GM18858 (cell line): ENCODE results near the gene GTF2B.
"Not testable (repeated sequence)": the region's sequence is repeated elsewhere in the genome, so short reads cannot be mapped to it uniquely, and the experiment has no call there.

Source experiments
- ATAC-seq: cut with Tn5 transposase; IDR thresholded peaks from one replicate; pipeline ENCODE4 v1.9.1; 2021; ENCODE audit not compliant: unreplicated experiment

Gene GTF2B

GRCh38 chr1:88885933-88886332, 5.4 kb downstream of the GTF2B start:
- no peak for ATAC-seq

- no peak for ATAC-seq
These were observed 8.2 kb downstream of the GTF2B start for GRCh38 chr1:88883156-88883555.

GRCh38 chr1:88880717-88881116, 10.7 kb downstream of the GTF2B start:
- ATAC-seq, result not testable (repeated sequence)

GRCh38 chr1:88878731-88879130, 12.6 kb downstream of the GTF2B start:
- ATAC-seq, result no peak

GRCh38 chr1:88877911-88878310, 13.5 kb downstream of the GTF2B start:
- no peak for ATAC-seq

GRCh38 chr1:88877382-88877825, 14.0 kb downstream of the GTF2B start:
- no peak for ATAC-seq

GRCh38 chr1:88876573-88877365, 14.6 kb downstream of the GTF2B start:
- ATAC-seq, result no peak

GRCh38 chr1:88875595-88875994, 15.8 kb downstream of the GTF2B start:
- no peak for ATAC-seq

GRCh38 chr1:88873737-88874349, 17.5 kb downstream of the GTF2B start:
- no peak for ATAC-seq

GRCh38 chr1:88869644-88870043, 21.7 kb downstream of the GTF2B start:
- ATAC-seq, result not testable (repeated sequence)

- no peak for ATAC-seq
These were observed 23.4 kb downstream of the GTF2B start for GRCh38 chr1:88867743-88868521.

- ATAC-seq, result no peak
These were observed 39.9 kb downstream of the GTF2B start for GRCh38 chr1:88851303-88852063.

GRCh38 chr1:88847643-88848042, 43.7 kb downstream of the GTF2B start:
- no peak for ATAC-seq

GRCh38 chr1:88825721-88826120, 65.6 kb downstream of the GTF2B start:
- no peak for ATAC-seq

GRCh38 chr1:88819642-88820041, 71.7 kb downstream of the GTF2B start:
- ATAC-seq, result not testable (repeated sequence)

GRCh38 chr1:88813471-88813870, 77.9 kb downstream of the GTF2B start:
- ATAC-seq, result no peak

- ATAC-seq, result no peak
These were observed 79.0 kb downstream of the GTF2B start for GRCh38 chr1:88812366-88812765.

- ATAC-seq, result no peak
These were observed 87.9 kb downstream of the GTF2B start for GRCh38 chr1:88803444-88803843.

GRCh38 chr1:88802950-88803349, 88.4 kb downstream of the GTF2B start:
- ATAC-seq, result no peak
